HepG2 (cell line): ENCODE results near the gene ZBTB46. TPM values are rescaled to one million over a fixed set of nuclear protein-coding genes. Genes with fewer than 3 reads are reported as not detected.

Experiments used
- ATAC-seq: fragments of 200-7000 bp; cut with Tn5 transposase; 3 replicates; pipeline ENCODE4 v1.9.1; 2020; ENCODE audit warnings: mild to moderate bottlenecking, moderate library complexity
- Bru-seq: library from RNA; stranded (reverse); fragments of 400-500 nt; gene quantifications from one replicate; lab custom pipeline; 2021; lab: Mats Ljungman, UMichigan
- BruChase-seq, 2 experiments: library from RNA; stranded (reverse); fragments of 400-500 nt; gene quantifications; one replicate each; lab custom pipeline; 2021; lab: Mats Ljungman, UMichigan
- BruUV-seq: library from RNA; stranded (reverse); fragments of 400-500 nt; replicated peaks from 2 replicates; lab custom pipeline; 2021; lab: Mats Ljungman, UMichigan
- CTCF ChIA-PET: fragments of 300-600 bp; formaldehyde crosslinking; extraction: SDS; loops from one replicate; lab custom pipeline; 2021; ENCODE audit warnings: low total read pairs, inconsistent platforms, low intra/inter-chr PET ratio; lab: Yijun Ruan, JAX
- POLR2A ChIA-PET: fragments of 350-600 bp; sonication (Branson Sonifier 250); formaldehyde crosslinking; loops from one replicate; lab custom pipeline; 2020; ENCODE audit warnings: antibody characterized with exemption, inconsistent platforms; lab: Yijun Ruan, JAX
- DNase-seq: peaks from one replicate; pipeline ENCODE4 v3.0.0-alpha.2; 2015; ENCODE audit warnings: low spot score
- FAIRE-seq: peaks from 3 replicates; lab custom pipeline; 2011; peaks lifted over from hg19 to GRCh38; lab: Jason Lieb, UNC
- H2AFZ ChIP-seq: one replicate; pipeline ENCODE4 v1.6.1; 2011; ENCODE audit warnings: low read length, inconsistent platforms
- H3K27ac ChIP-seq: fragments of 300-600 bp; 3 replicates; pipeline ENCODE4 v1.8.0; 2011; ENCODE audit warnings: mixed run types, mild to moderate bottlenecking, mixed read lengths, low read length, inconsistent platforms; ENCODE audit not compliant: insufficient read depth; ENCODE audit errors: extremely low read length
- H3K27me3 ChIP-seq, 2 experiments: fragments of 200-600 bp in 1 of 2; 2 replicates in 1 of 2; 3 replicates in 1 of 2; pipeline versions ENCODE4 v1.6.0 to v1.8.0; 2011; ENCODE audit warnings: low read length in 2 of 2, mild to moderate bottlenecking in 2 of 2, moderate library complexity in 2 of 2, inconsistent platforms in 1 of 2; ENCODE audit not compliant: insufficient read depth in 2 of 2, control insufficient read depth in 1 of 2
- H3K36me3 ChIP-seq, 2 experiments: fragments of 200-600 bp in 1 of 2; replicated peaks in 1 of 2; 2 replicates in 1 of 2; 3 replicates in 1 of 2; pipeline versions ENCODE4 v1.5.1 to v1.8.0; 2011; ENCODE audit warnings: low read length in 2 of 2, inconsistent platforms in 1 of 2; ENCODE audit not compliant: insufficient read depth in 2 of 2, control insufficient read depth in 1 of 2
- H3K4me1 ChIP-seq: 2 replicates; pipeline ENCODE4 v1.5.1; 2012; ENCODE audit warnings: low read length, inconsistent platforms; ENCODE audit not compliant: insufficient read depth
- H3K4me2 ChIP-seq: 2 replicates; pipeline ENCODE4 v1.6.0; 2011; ENCODE audit warnings: low read depth, low read length, inconsistent platforms
- H3K4me3 ChIP-seq, 3 experiments: fragments of 200-600 bp in 1 of 3; sonication (generic), shearing (Covaris generic) in 1 of 3; replicated peaks in 1 of 3; 2 replicates each; pipeline ENCODE4 v1.5.1; 2011 to 2016; ENCODE audit warnings: low read length in 3 of 3, inconsistent platforms in 2 of 3, low read depth in 2 of 3, mild to moderate bottlenecking in 2 of 3, control low read depth in 1 of 3, mixed read lengths in 1 of 3; ENCODE audit not compliant: insufficient read depth in 1 of 3
- H3K79me2 ChIP-seq: one replicate; pipeline ENCODE4 v1.6.1; 2011; ENCODE audit warnings: low read length, inconsistent platforms; ENCODE audit not compliant: insufficient read depth
- H3K9ac ChIP-seq: 2 replicates; pipeline ENCODE4 v1.6.0; 2011; ENCODE audit warnings: mild to moderate bottlenecking, low read depth, low read length, inconsistent platforms; ENCODE audit not compliant: insufficient read depth
- H3K9me3 ChIP-seq: 2 replicates; pipeline ENCODE4 v1.5.1; 2012; ENCODE audit warnings: mild to moderate bottlenecking, low read length
- H4K20me1 ChIP-seq: 2 replicates; pipeline ENCODE4 v1.6.0; 2011; ENCODE audit warnings: inconsistent platforms, mild to moderate bottlenecking, low read length, moderate library complexity; ENCODE audit not compliant: insufficient read depth
- GABPA ChIP-seq, 2 experiments: IDR thresholded peaks; 2 replicates each; pipeline ENCODE4 v1.6.1; 2011 to 2016; ENCODE audit warnings: low read depth in 2 of 2, low read length in 1 of 2, missing biosample characterization in 1 of 2, missing genetic modification characterization in 1 of 2
- MAX ChIP-seq: IDR thresholded peaks from 2 replicates; pipeline ENCODE4 v1.6.1; 2012; ENCODE audit warnings: inconsistent platforms
- MXI1 ChIP-seq: IDR thresholded peaks from 3 replicates; pipeline ENCODE4 v1.6.1; 2012; ENCODE audit warnings: low read depth, low read length, inconsistent platforms, borderline replicate concordance
- SALL2 ChIP-seq: sonication (generic); formaldehyde crosslinking; IDR thresholded peaks from 2 replicates; pipeline ENCODE4 v1.8.1; 2023; ENCODE audit warnings: mild to moderate bottlenecking, missing genetic modification reagents, inconsistent platforms
- SIN3A ChIP-seq: IDR thresholded peaks from 2 replicates; pipeline ENCODE4 v1.6.1; 2011; ENCODE audit warnings: low read depth, mild to moderate bottlenecking, control low read depth, low read length, borderline replicate concordance
- THYN1 ChIP-seq: sonication (generic); formaldehyde crosslinking; IDR thresholded peaks from 2 replicates; pipeline ENCODE4 v1.8.1; 2023; ENCODE audit warnings: low read depth, mild to moderate bottlenecking, moderate library complexity, missing genetic modification reagents, borderline replicate concordance
- ZBTB14 ChIP-seq: sonication (generic); formaldehyde crosslinking; IDR thresholded peaks from 2 replicates; pipeline ENCODE4 v1.4.0; 2020; ENCODE audit warnings: missing genetic modification reagents
- ZBTB2 ChIP-seq: sonication (generic); formaldehyde crosslinking; IDR thresholded peaks from 2 replicates; pipeline ENCODE4 v1.8.0; 2022; ENCODE audit warnings: low read depth, missing genetic modification reagents
- ZMYM2 ChIP-seq: sonication (generic); formaldehyde crosslinking; IDR thresholded peaks from 2 replicates; pipeline ENCODE4 v1.8.0; 2022; ENCODE audit warnings: mild to moderate bottlenecking, missing genetic modification reagents
- WGBS: methylation state at CpG from one replicate; pipeline ENCODE4 v1.1.6; 2017; ENCODE audit warnings: low lambda C conversion rate; 5-methylcytosine and 5-hydroxymethylcytosine counted together
- in situ Hi-C: cut with HindIII; loops from 2 replicates; pipeline ENCODE4 v1.10.0; 2017; ENCODE audit warnings: low pct_unique_long_range_greater_than_20kb; ENCODE audit not compliant: extremely low pct_ligation_motif_present
- intact Hi-C: fragments of 100-400 bp; cut with micrococcal nuclease; formaldehyde crosslinking; loops from one replicate; pipeline ENCODE4 v1.10.0; 2022; ENCODE audit not compliant: unreplicated experiment
- long read RNA-seq, 2 experiments: library from RNA in 1 of 2; library from polyadenylated mRNA in 1 of 2; stranded (forward) in 1 of 2; unstranded in 1 of 2; transcript quantifications; one replicate each; pipeline ENCODE4 v2.0.0, GENCODE V29; 2019 to 2022
- polyA minus RNA-seq, 3 experiments: library from RNA; depleted of rRNA, polyadenylated mRNA; stranded (reverse); fragments of >200 nt; gene quantifications; 2 replicates each; pipeline ENCODE4 v1.2.3, GENCODE V29; 2011; ENCODE audit warnings: low replicate concordance in 1 of 3
- polyA plus RNA-seq, 8 experiments: library from polyadenylated mRNA; depleted of rRNA in 3 of 8; stranded (reverse) in 7 of 8; unstranded in 1 of 8; fragments of >200 nt; fragmentation: Illumina TruSeq in 4 of 8; extraction: Trizol in 4 of 8; gene quantifications; 2 replicates each; pipeline versions ENCODE4 v1.2.1 to v1.2.3, GENCODE V29; 2011 to 2016; ENCODE audit warnings: low read depth in 4 of 8, missing spikeins in 1 of 8, mixed read lengths in 1 of 8; ENCODE audit not compliant: insufficient read depth in 1 of 8
- total RNA-seq, 5 experiments: library from RNA; depleted of rRNA; stranded (reverse); fragments of >200 nt; fragmentation: Illumina TruSeq; extraction: Trizol; gene quantifications; 2 replicates each; pipeline ENCODE4 v1.2.3, GENCODE V29; 2016; ENCODE audit warnings: low read depth in 1 of 5
- TF ChIP-seq, protein P1 (sequence below): sonication (generic); formaldehyde crosslinking; IDR thresholded peaks from 2 replicates; pipeline ENCODE4 v1.4.0; 2020; ENCODE audit warnings: missing genetic modification reagents

Gene ZBTB46, protein sequence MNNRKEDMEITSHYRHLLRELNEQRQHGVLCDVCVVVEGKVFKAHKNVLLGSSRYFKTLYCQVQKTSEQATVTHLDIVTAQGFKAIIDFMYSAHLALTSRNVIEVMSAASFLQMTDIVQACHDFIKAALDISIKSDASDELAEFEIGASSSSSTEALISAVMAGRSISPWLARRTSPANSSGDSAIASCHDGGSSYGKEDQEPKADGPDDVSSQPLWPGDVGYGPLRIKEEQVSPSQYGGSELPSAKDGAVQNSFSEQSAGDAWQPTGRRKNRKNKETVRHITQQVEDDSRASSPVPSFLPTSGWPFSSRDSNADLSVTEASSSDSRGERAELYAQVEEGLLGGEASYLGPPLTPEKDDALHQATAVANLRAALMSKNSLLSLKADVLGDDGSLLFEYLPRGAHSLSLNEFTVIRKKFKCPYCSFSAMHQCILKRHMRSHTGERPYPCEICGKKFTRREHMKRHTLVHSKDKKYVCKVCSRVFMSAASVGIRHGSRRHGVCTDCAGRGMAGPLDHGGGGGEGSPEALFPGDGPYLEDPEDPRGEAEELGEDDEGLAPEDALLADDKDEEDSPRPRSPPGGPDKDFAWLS
- total RNA-seq (2016; rRNA removed; fragmentation: Illumina TruSeq; extraction: Trizol) (10.9 and 13.5 TPM in 2 replicates), polyA plus RNA-seq (2011; rRNA removed) (1.6 and 2.7 TPM in 2 replicates), polyA minus RNA-seq (2011; rRNA and poly(A)+ RNA removed; ENCODE audit: low replicate concordance) (18.8 and 33.6 TPM in 2 replicates), Bru-seq, nascent RNA (percentile 55 among the genes with signal in this experiment), BruChase-seq, experiment 1, labeled RNA remaining after a 6-hour chase (percentile 73 among the genes with signal in this experiment), BruChase-seq, experiment 2, labeled RNA remaining after a 2-hour chase (percentile 66 among the genes with signal in this experiment)
- total RNA-seq (2016; cell fraction: cytosol; rRNA removed; fragmentation: Illumina TruSeq; extraction: Trizol; ENCODE audit: low read depth), result 74.9 and 80.6 TPM in 2 replicates
- 10.9 and 15.4 TPM in 2 replicates for total RNA-seq (2016; cell fraction: insoluble cytoplasmic fraction; rRNA removed; fragmentation: Illumina TruSeq; extraction: Trizol)
- 51.8 and 55.2 TPM in 2 replicates for total RNA-seq (2016; cell fraction: membrane; rRNA removed; fragmentation: Illumina TruSeq; extraction: Trizol)
- 8.7 and 9.2 TPM in 2 replicates for total RNA-seq (2016; cell fraction: nucleus; rRNA removed; fragmentation: Illumina TruSeq; extraction: Trizol)
- polyA plus RNA-seq (2011; cell fraction: cytosol; rRNA removed), result 1.6 and 2.0 TPM in 2 replicates
- polyA plus RNA-seq (2011; cell fraction: nucleus; rRNA removed), result 7.2 and 7.6 TPM in 2 replicates
- polyA plus RNA-seq (2012), result 3.8 and 5.3 TPM in 2 replicates
- polyA plus RNA-seq (2016; cell fraction: cytosol; fragmentation: Illumina TruSeq; extraction: Trizol; ENCODE audit: low read depth), result 0.45 and 0.85 TPM in 2 replicates
- polyA plus RNA-seq (2016; cell fraction: insoluble cytoplasmic fraction; fragmentation: Illumina TruSeq; extraction: Trizol; ENCODE audit: low read depth), result 3.9 and 4.2 TPM in 2 replicates
- polyA plus RNA-seq (2016; cell fraction: membrane; fragmentation: Illumina TruSeq; extraction: Trizol; ENCODE audit: low read depth), result 1.4 and 1.5 TPM in 2 replicates
- 7.1 and 7.5 TPM in 2 replicates for polyA plus RNA-seq (2016; cell fraction: nucleus; fragmentation: Illumina TruSeq; extraction: Trizol; ENCODE audit: insufficient read depth, low read depth)
- polyA minus RNA-seq (2011; cell fraction: cytosol; rRNA and poly(A)+ RNA removed), result 8.3 and 9.0 TPM in 2 replicates
- 5.4 and 9.1 TPM in 2 replicates for polyA minus RNA-seq (2011; cell fraction: nucleus; rRNA and poly(A)+ RNA removed)
- long read RNA-seq, experiment 1, partial matches to known transcripts, result 0 of 1 reads
- long read RNA-seq, experiment 1, other reads (novel, unspliced or antisense), result 1 of 1 reads
- long read RNA-seq, experiment 2, full-length matches to known transcripts, result 1 of 25 reads
- long read RNA-seq, experiment 2, partial matches to known transcripts, result 0 of 25 reads
- long read RNA-seq, experiment 2, other reads (novel, unspliced or antisense), result 24 of 25 reads

DNA sequence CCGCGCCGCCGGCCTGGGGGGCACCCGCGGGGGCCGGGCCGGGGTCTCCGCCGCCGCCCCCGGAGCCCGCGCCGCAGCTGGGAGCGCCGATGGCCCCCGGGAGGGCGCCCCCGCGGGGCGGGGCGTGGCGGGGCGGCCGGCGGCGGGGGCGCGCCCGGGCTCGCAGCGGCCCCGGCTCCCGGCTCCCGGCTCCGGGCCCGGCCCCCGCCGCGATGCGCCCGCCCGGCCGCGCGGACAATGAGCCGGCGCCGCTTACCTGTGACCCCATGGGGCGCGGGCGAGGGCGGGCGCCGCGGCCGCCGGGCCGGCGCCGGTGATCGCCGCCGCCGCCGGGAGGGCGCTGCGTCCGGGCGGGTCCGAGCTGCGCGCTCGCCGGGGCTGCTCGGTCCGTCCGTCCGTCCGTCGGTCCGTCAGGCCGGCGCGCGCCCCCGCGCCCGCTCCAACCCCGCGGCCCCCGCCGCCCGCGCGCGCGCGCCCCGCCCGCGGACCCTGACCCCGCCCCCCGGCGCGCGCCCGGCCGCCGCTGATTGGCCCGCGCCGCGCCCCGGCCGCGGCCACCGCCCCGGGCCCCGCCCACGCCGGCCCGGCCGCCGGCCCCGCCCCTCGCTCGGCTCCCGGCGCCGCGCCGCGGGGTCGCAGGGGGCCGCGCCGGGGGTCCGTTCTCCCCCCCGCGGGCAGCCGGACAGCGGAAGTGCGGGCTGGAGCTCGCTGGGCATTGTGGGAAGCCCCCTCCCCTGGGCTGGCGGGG lies at the start of gene ZBTB46:
ZBTB46 (minus strand) TSS at position 424 of the 748 bp plus-strand sequence. CDS start 40,507 bp downstream, outside the sequence.
- in situ Hi-C loops (no loop called here), intact Hi-C loops (no loop called here)
- peak within 1 kb of the TSS; percentile 15 for H3K27ac ChIP-seq
- H3K36me3 ChIP-seq, result no peaks in the 10 kb centered on the region
- H3K79me2 ChIP-seq, result no peaks in the 10 kb centered on the region
- no peak within 1 kb of the TSS for H2AFZ ChIP-seq
- no TSS peak for BruUV-seq
- peak within 1 kb of the TSS; percentile 60 to 78 (median 68) for H3K4me3 ChIP-seq
- no peak for ATAC-seq
- H4K20me1 ChIP-seq, result peaks cover 4% of the 10 kb centered on the region; the same call in 1 of the 2 replicates
- no CpG with 5 or more reads among the region's 147 CpGs for WGBS
- H3K27me3 ChIP-seq, result peaks cover 16 to 40% of the 10 kb centered on the region in 2 experiments
- FAIRE-seq, result no peak
- ChIA-PET POLR2A (interaction anchor here (2.6 kb wide), 1 partner anchor 34 kb away, joined by 9 read pairs; the partner anchor contains the start of gene TPD52L2), CTCF (no interaction called here)
- H3K9me3 ChIP-seq, result no peaks in the 10 kb centered on the region
- H3K4me1 ChIP-seq, result peaks cover 62% of the 10 kb centered on the region
- peak within 1 kb of the TSS; percentile 44 for H3K9ac ChIP-seq
- DNase-seq, result no peak
- H3K4me2 ChIP-seq, result peak within 1 kb of the TSS; percentile 88
- TF ChIP-seq, protein P1, sequence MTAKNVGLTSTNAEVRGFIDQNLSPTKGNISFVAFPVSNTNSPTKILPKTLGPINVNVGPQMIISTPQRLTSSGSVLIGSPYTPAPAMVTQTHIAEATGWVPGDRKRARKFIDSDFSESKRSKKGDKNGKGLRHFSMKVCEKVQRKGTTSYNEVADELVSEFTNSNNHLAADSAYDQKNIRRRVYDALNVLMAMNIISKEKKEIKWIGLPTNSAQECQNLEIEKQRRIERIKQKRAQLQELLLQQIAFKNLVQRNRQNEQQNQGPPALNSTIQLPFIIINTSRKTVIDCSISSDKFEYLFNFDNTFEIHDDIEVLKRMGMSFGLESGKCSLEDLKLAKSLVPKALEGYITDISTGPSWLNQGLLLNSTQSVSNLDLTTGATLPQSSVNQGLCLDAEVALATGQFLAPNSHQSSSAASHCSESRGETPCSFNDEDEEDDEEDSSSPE (CRISPR knock-in tag), result no peak
- TF ChIP-seq THYN1 (CRISPR knock-in tag) (no peak), SALL2 (CRISPR knock-in tag) (0 out of 2 replicates have a peak, but pooled peaks have one; percentile 9), MAX (0 out of 2 replicates have a peak, but pooled peaks have one; percentile 8), ZMYM2 (CRISPR knock-in tag) (no peak), ZBTB2 (CRISPR knock-in tag) (peak; percentile 71; the same call in 1 of the 2 replicates), MXI1 (peak; percentile 18; the same call in 1 of the 3 replicates), SIN3A (peak; percentile 24; the same call in 1 of the 2 replicates), GABPA (IDR thresholded peaks at IDR 0.05; ENCODE audit: low read depth, low read length) (no peak), GABPA (CRISPR knock-in tag; IDR thresholded peaks at IDR 0.05; ENCODE audit: low read depth) (0 out of 2 replicates have a peak, but pooled peaks have one; percentile 15), ZBTB14 (CRISPR knock-in tag) (peak; percentile 64)
